ENCODE results near the gene ROBO4.

ROBO4 gene

GRCh38 chr11:124898711-124899110, 1.0 kb upstream of the ROBO4 start:
- H3K27ac ChIP-seq = no peak overlapping the region
- no peak for TF ChIP-seq CTCF (conservative IDR thresholded peaks at IDR 0.05)
- no peak for TF ChIP-seq ZFX (IDR thresholded peaks at IDR 0.05)

- TF ChIP-seq ZFX (IDR thresholded peaks at IDR 0.05) (no peak), CTCF (conservative IDR thresholded peaks at IDR 0.05) (no peak)
- no peak overlapping the region for H3K27ac ChIP-seq
Measured at GRCh38 chr11:124898263-124898680, 607 bp upstream of the ROBO4 start.

GRCh38 chr11:124896821-124897391, 759 bp downstream of the ROBO4 start:
- no peak overlapping the region for H3K27ac ChIP-seq
- TF ChIP-seq ZFX (IDR thresholded peaks at IDR 0.05) (no peak), CTCF (conservative IDR thresholded peaks at IDR 0.05) (no peak)

GRCh38 chr11:124896071-124896750, 1.5 kb downstream of the ROBO4 start:
- H3K27ac ChIP-seq = no peak overlapping the region

GRCh38 chr11:124895471-124895971, 2.1 kb downstream of the ROBO4 start:
- TF ChIP-seq ZFX (IDR thresholded peaks at IDR 0.05) = no peak
- no peak for TF ChIP-seq CTCF (conservative IDR thresholded peaks at IDR 0.05)
- no peak overlapping the region for H3K27ac ChIP-seq

More at GRCh38 chr11:124896071-124896750, 1.5 kb downstream of the ROBO4 start:
- no peak for TF ChIP-seq ZFX (IDR thresholded peaks at IDR 0.05)
- TF ChIP-seq CTCF (conservative IDR thresholded peaks at IDR 0.05) = no peak

- no peak for TF ChIP-seq ZFX (IDR thresholded peaks at IDR 0.05)
- no peak for TF ChIP-seq CTCF (conservative IDR thresholded peaks at IDR 0.05)
- no peak overlapping the region for H3K27ac ChIP-seq
Measured at GRCh38 chr11:124894606-124895430, 2.8 kb downstream of the ROBO4 start.

All from C4-2B (cell line).